ENCODE results near the gene RNF220.

DNA sequence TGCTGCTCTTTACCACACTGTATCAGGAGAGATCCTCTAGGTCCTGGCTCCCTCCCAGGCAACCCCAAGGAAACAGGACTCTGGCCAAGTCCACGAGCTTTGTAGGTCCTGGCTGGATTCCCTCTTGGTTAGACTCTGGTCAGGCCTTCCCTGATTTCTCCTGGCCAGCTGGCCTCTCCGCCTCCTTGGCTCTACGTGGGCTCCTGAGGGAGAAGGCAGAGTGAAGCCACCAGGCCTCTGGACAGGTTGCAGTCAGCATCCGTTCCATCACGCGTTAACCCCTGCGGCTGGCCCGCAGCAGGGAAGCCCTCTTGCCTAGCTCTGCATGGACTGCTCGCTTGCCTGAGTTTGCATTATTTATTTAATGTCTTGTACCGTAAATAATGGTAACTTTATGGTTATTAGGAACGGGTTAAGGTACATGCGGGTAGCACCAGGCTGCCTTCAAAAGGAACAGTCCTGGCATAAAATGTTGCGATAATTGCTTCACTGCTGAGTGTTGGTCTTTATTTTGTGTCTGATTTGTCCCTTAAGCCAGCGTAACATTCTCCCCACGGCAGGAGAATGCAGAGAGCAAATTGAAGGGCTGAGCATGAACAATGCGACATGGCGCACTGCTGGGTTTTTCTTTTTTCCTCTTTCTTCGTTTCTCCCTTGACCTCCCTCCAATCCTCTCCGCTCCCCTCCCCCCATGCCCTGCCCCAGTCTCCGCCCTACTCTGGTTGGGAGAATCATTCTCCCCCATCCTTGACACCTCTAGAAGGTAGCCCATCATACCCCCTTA lies 100.3 kb downstream of the RNF220 start:
- TF ChIP-seq CTCF (conservative IDR thresholded peaks at IDR 0.05; ENCODE audit: low read depth, low read length) (no peak), FOS (IDR thresholded peaks at IDR 0.05; ENCODE audit: low read depth, low read length) (no peak), POLR2A (IDR thresholded peaks at IDR 0.05; ENCODE audit: low read depth, low read length) (no peak), BHLHE40 (IDR thresholded peaks at IDR 0.05; ENCODE audit: low read depth, low read length) (no peak), RCOR1 (IDR thresholded peaks at IDR 0.05; ENCODE audit: insufficient replicate concordance, low read length) (no peak), MAZ (IDR thresholded peaks at IDR 0.05; ENCODE audit: borderline replicate concordance, low read depth, low read length) (no peak), MXI1 (IDR thresholded peaks at IDR 0.05; ENCODE audit: borderline replicate concordance, low read depth, low read length) (no peak), MAFK (IDR thresholded peaks at IDR 0.05; ENCODE audit: low read depth, low read length) (no peak), CEBPB (IDR thresholded peaks at IDR 0.05; ENCODE audit: low read depth, low read length) (no peak)
- TF ChIP-seq, protein P1, sequence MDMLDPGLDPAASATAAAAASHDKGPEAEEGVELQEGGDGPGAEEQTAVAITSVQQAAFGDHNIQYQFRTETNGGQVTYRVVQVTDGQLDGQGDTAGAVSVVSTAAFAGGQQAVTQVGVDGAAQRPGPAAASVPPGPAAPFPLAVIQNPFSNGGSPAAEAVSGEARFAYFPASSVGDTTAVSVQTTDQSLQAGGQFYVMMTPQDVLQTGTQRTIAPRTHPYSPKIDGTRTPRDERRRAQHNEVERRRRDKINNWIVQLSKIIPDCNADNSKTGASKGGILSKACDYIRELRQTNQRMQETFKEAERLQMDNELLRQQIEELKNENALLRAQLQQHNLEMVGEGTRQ (IDR thresholded peaks at IDR 0.05; ENCODE audit: low read depth, low read length), result no peak
